Measurements from ENCODE around the gene GRB10.
"Not testable (repeated sequence)": the region's sequence is repeated elsewhere in the genome, so short reads cannot be mapped to it uniquely, and the experiment has no call there.

GRB10 gene

GRCh38 chr7:50594136-50594535 is 188.6 kb downstream of the GRB10 start:
- in situ Hi-C loops (cut with HindIII; ENCODE audit: low pct_ligation_motif_present, low pct_unique_long_range_greater_than_20kb, low sequenced_read_pairs): no loop called here
- no peak for DNase-seq

GRCh38 chr7:50592940-50593339 is 189.8 kb downstream of the GRB10 start:
- no peak for DNase-seq
- in situ Hi-C loops (cut with HindIII; ENCODE audit: low pct_ligation_motif_present, low pct_unique_long_range_greater_than_20kb, low sequenced_read_pairs): no loop called here

GRCh38 chr7:50591480-50592438 is 190.9 kb downstream of the GRB10 start:
- peak; percentile 88 for DNase-seq
- in situ Hi-C loops (cut with HindIII; ENCODE audit: low pct_ligation_motif_present, low pct_unique_long_range_greater_than_20kb, low sequenced_read_pairs): no loop called here

DNA sequence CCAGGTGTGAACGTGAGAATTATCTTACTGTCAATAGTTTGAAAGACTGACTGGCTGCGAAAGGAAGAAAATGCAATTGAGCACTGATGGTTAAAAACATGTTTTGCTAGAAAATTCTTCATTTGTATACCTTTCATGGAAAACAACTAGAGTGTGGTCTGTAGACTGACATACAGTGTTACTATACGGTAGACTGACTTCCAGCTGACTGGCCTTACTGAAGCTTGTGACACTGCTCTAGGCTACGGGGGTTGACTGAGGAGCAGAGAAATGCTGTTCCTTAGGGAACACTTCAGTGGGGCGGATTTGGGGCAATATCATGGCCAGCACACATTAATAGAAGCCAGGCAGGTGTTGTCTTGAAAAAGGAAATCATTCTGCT is 191.6 kb downstream of the GRB10 start:
- in situ Hi-C loops (cut with HindIII; ENCODE audit: low pct_ligation_motif_present, low pct_unique_long_range_greater_than_20kb, low sequenced_read_pairs): no loop called here
- DNase-seq: no peak

- in situ Hi-C loops (cut with HindIII; ENCODE audit: low pct_ligation_motif_present, low pct_unique_long_range_greater_than_20kb, low sequenced_read_pairs): no loop called here
- DNase-seq: no peak
These were observed 192.2 kb downstream of the GRB10 start for GRCh38 chr7:50590535-50590934.

DNA sequence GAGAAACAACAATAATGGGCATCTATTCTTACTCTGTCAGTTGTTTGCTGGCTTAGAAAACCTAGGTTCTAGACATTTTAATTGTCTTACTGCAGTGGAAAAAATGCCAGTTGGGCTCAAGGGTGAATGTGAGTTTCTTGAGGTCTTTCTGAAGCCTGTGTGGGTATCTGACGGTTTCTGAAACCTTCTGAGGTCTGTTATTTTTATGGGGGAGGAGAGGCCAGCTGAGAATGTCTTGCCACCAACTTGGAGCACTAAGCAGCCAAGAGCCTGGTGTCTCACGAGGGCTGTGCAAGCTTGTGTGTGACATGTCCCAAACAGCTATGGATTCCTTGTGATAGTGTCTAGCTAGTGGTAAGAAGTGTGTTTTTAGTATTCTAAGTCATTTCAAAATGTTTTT is 193.3 kb downstream of the GRB10 start:
- in situ Hi-C loops (cut with HindIII; ENCODE audit: low pct_ligation_motif_present, low pct_unique_long_range_greater_than_20kb, low sequenced_read_pairs): no loop called here
- no peak for DNase-seq

DNA sequence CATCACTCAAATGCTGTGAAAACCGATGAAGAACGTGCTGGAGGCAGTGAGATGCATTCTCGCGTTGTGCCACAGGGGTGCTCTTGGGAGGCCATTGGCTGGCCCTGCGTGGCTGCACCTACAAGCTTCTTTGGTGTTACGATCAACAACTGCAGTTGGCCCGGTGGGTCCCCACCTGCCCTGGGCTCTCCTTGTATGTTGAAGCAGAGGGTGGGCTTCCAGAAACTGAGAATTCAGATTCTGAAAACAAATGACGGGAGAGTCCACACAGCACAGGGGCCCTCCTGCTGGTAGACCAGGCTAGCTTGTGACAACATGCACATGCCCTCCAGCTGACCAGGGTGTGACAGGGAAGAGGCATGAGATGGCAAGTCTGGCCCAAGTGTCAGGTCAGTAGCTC is 193.8 kb downstream of the GRB10 start:
- in situ Hi-C loops (cut with HindIII; ENCODE audit: low pct_ligation_motif_present, low pct_unique_long_range_greater_than_20kb, low sequenced_read_pairs): no loop called here
- DNase-seq: no peak

DNA sequence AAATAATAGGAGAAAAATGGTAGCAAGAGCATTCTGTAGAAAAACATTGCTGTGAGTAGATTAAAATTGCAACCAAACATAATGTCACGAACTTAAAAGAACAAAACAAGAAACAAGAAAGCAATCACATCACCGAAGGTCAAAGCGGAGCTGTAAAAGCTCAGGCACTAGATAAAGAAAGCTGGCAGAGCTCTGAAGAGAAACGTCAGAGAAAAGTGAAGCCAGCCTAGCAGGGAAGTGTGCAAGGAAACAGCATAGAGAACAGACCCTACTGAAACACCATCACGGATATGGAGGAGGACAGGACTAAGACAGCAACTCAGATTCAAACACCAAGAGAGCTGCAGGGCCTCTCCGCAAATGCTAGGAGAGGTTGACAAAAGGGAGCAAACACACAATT is 195.0 kb downstream of the GRB10 start:
- DNase-seq: no peak
- in situ Hi-C loops (cut with HindIII; ENCODE audit: low pct_ligation_motif_present, low pct_unique_long_range_greater_than_20kb, low sequenced_read_pairs): no loop called here

GRCh38 chr7:50584793-50585408 is 197.8 kb downstream of the GRB10 start:
- in situ Hi-C loops (cut with HindIII; ENCODE audit: low pct_ligation_motif_present, low pct_unique_long_range_greater_than_20kb, low sequenced_read_pairs): no loop called here
- no peak for DNase-seq

GRCh38 chr7:50584386-50584785 is 198.3 kb downstream of the GRB10 start:
- DNase-seq: no peak
- in situ Hi-C loops (cut with HindIII; ENCODE audit: low pct_ligation_motif_present, low pct_unique_long_range_greater_than_20kb, low sequenced_read_pairs): no loop called here

- DNase-seq; in situ Hi-C loops (cut with HindIII; ENCODE audit: low pct_ligation_motif_present, low pct_unique_long_range_greater_than_20kb, low sequenced_read_pairs): not testable (repeated sequence)
These were observed 199.4 kb downstream of the GRB10 start for GRCh38 chr7:50583295-50583694.

- DNase-seq; in situ Hi-C loops (cut with HindIII; ENCODE audit: low pct_ligation_motif_present, low pct_unique_long_range_greater_than_20kb, low sequenced_read_pairs): not testable (repeated sequence)
These were observed 200.4 kb downstream of the GRB10 start for GRCh38 chr7:50582271-50582670.

- in situ Hi-C loops (cut with HindIII; ENCODE audit: low pct_ligation_motif_present, low pct_unique_long_range_greater_than_20kb, low sequenced_read_pairs); DNase-seq: not testable (repeated sequence)
These were observed 202.0 kb downstream of the GRB10 start for GRCh38 chr7:50580666-50581065.

- in situ Hi-C loops (cut with HindIII; ENCODE audit: low pct_ligation_motif_present, low pct_unique_long_range_greater_than_20kb, low sequenced_read_pairs): no loop called here
These were observed 202.6 kb downstream of the GRB10 start for GRCh38 chr7:50580057-50580456.

DNA sequence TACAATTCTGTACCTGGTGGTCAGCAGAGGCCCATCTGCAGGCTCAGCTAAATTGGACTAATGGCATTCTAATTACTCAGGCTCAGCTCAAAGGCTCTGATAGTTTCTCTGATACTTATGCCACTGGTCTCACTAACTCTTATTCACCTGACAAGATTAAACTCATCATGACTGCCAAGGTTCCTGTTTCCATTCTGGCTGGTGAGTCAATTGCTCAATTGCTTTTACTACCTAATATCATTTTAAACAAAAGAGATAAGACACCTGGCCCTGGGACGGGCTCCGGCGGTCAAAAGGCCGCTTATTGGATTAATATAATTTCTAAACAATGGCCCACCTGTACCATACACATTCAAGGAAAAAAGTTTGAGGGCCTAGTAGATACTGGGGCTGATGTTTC is 204.6 kb downstream of the GRB10 start:
- DNase-seq: not testable (repeated sequence)

More at GRCh38 chr7:50580057-50580456, 202.6 kb downstream of the GRB10 start:
- DNase-seq: no peak

GRCh38 chr7:50577569-50577968 is 205.1 kb downstream of the GRB10 start:
- DNase-seq: no peak
- in situ Hi-C loops (cut with HindIII; ENCODE audit: low pct_ligation_motif_present, low pct_unique_long_range_greater_than_20kb, low sequenced_read_pairs): no loop called here

More for the DNA sequence above, 204.6 kb downstream of the GRB10 start:
- in situ Hi-C loops (cut with HindIII; ENCODE audit: low pct_ligation_motif_present, low pct_unique_long_range_greater_than_20kb, low sequenced_read_pairs): not testable (repeated sequence)

- DNase-seq; in situ Hi-C loops (cut with HindIII; ENCODE audit: low pct_ligation_motif_present, low pct_unique_long_range_greater_than_20kb, low sequenced_read_pairs): not testable (repeated sequence)
These were observed 206.3 kb downstream of the GRB10 start for GRCh38 chr7:50576388-50576787.

- DNase-seq: no peak
- in situ Hi-C loops (cut with HindIII; ENCODE audit: low pct_ligation_motif_present, low pct_unique_long_range_greater_than_20kb, low sequenced_read_pairs): no loop called here
These were observed 214.9 kb downstream of the GRB10 start for GRCh38 chr7:50567715-50568261.

DNA sequence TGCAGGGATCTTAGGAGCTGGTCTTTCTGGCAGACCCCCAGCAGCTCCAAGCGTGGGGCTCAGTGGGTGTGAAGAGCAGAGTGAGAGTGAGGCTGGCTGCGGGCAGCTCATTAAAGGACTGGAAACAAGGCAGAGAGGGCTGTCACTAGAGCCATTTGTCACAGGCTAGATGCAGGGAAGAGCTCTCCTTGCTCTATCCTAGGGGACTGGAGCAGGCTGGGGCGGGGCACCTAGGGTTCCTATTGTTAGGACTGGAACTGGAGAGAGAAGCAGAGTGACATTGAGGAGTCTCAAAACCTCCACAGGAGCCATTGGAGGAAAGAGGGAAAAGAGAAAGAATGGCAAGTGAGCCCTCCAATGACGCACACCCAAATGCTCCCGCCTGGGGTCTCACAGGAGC is 216.7 kb downstream of the GRB10 start:
- DNase-seq: no peak
- in situ Hi-C loops (cut with HindIII; ENCODE audit: low pct_ligation_motif_present, low pct_unique_long_range_greater_than_20kb, low sequenced_read_pairs): no loop called here

- no peak for DNase-seq
- in situ Hi-C loops (cut with HindIII; ENCODE audit: low pct_ligation_motif_present, low pct_unique_long_range_greater_than_20kb, low sequenced_read_pairs): no loop called here
These were observed 217.2 kb downstream of the GRB10 start for GRCh38 chr7:50565559-50565916.

Data from ACHN (cell line).